MM.1S (cell line): ENCODE data around the gene ZBTB7C.

Source experiments
- DNase-seq: peaks from one replicate; pipeline ENCODE4 v3.0.0-alpha.2; 2015
- H2AFZ ChIP-seq: fragments of 300-600 bp; sonication (generic); 2 replicates; pipeline ENCODE4 v1.6.0; 2016; ENCODE audit warnings: antibody characterized with exemption, low read length
- H3F3A ChIP-seq: fragments of 300-600 bp; sonication (generic); 2 replicates; pipeline ENCODE4 v1.6.1; 2016; ENCODE audit warnings: mild to moderate bottlenecking, antibody characterized with exemption, low read length, moderate library complexity, mixed read lengths; ENCODE audit not compliant: insufficient read depth
- H3K27ac ChIP-seq: fragments of 300-600 bp; sonication (generic); 2 replicates; pipeline ENCODE4 v1.5.1; 2016; ENCODE audit warnings: mild to moderate bottlenecking, low read length
- H3K27me3 ChIP-seq: fragments of 300-600 bp; sonication (generic); replicated peaks from 2 replicates; pipeline ENCODE4 v1.6.0; 2016; ENCODE audit warnings: low read length; ENCODE audit not compliant: insufficient read depth
- H3K36me3 ChIP-seq: fragments of 300-600 bp; sonication (generic); replicated peaks from 2 replicates; pipeline ENCODE4 v1.6.1; 2016; ENCODE audit warnings: mild to moderate bottlenecking, low read length, mixed read lengths; ENCODE audit not compliant: insufficient read depth
- H3K4me1 ChIP-seq: fragments of 300-600 bp; sonication (generic); 2 replicates; pipeline ENCODE4 v1.6.1; 2016; ENCODE audit warnings: low read length, mixed read lengths
- H3K4me2 ChIP-seq: fragments of 300-600 bp; sonication (generic); 2 replicates; pipeline ENCODE4 v1.6.0; 2016; ENCODE audit warnings: low read depth, low read length
- H3K4me3 ChIP-seq: fragments of 300-600 bp; sonication (generic); 2 replicates; pipeline ENCODE4 v1.5.1; 2016; ENCODE audit warnings: low read length, mixed read lengths
- H3K79me2 ChIP-seq: fragments of 300-600 bp; sonication (generic); 2 replicates; pipeline ENCODE4 v1.6.1; 2016; ENCODE audit warnings: mixed run types, low read length, mixed read lengths
- H3K9ac ChIP-seq: fragments of 300-600 bp; sonication (generic); 2 replicates; pipeline ENCODE4 v1.6.1; 2016; ENCODE audit warnings: low read length, mixed read lengths
- H3K9me2 ChIP-seq: fragments of 300-600 bp; sonication (generic); replicated peaks from 2 replicates; pipeline ENCODE4 v1.6.1; 2016; ENCODE audit warnings: mild to moderate bottlenecking, low read length, mixed read lengths; ENCODE audit not compliant: insufficient read depth
- H3K9me3 ChIP-seq: fragments of 300-600 bp; sonication (generic); replicated peaks from 2 replicates; pipeline ENCODE4 v1.6.1; 2016; ENCODE audit warnings: mild to moderate bottlenecking, low read length, mixed read lengths; ENCODE audit not compliant: insufficient read depth
- H4K20me1 ChIP-seq: fragments of 300-600 bp; sonication (generic); 2 replicates; pipeline ENCODE4 v1.6.1; 2016; ENCODE audit warnings: mild to moderate bottlenecking, low read length, moderate library complexity, mixed read lengths; ENCODE audit not compliant: insufficient read depth
- EZH2 ChIP-seq: fragments of 300-600 bp; sonication (generic); optimal IDR thresholded peaks from 2 replicates; pipeline ENCODE3; 2017; ENCODE audit warnings: low read depth, mild to moderate bottlenecking, antibody characterized with exemption, low read length, mixed read lengths
- EZH2phosphoT487 ChIP-seq: fragments of 300-600 bp; sonication (generic); IDR thresholded peaks from 2 replicates; pipeline ENCODE4 v1.6.1; 2018; ENCODE audit warnings: antibody characterized with exemption, low read length
- TF ChIP-seq, protein P1 (sequence below): fragments of 300-600 bp; sonication (generic); IDR thresholded peaks from 2 replicates; pipeline ENCODE4 v1.5.1; 2016; ENCODE audit warnings: antibody characterized with exemption, low read length, mixed read lengths

The ZBTB7C gene

DNA sequence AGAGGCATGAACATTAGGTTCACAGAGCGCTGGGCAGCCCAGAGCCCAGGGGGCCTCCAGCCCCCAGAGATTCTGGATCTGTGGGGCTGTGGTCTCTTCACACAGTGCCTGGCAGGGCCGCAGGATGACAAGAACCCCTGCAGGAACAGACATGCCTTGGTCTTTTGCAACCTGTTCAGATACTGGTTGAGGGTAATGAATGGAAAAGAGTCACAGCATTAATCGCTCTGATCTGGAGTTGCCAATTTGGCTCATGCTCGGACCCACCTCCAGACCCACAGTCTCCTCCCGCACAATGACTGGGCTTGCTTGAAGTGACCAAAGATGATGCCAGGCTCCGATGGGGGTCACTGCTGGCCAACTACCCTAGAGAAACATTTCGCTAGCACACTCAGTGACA is 249.4 kb downstream of the ZBTB7C start:
- no peaks in the 10 kb centered on the region for H3K4me1 ChIP-seq

DNA sequence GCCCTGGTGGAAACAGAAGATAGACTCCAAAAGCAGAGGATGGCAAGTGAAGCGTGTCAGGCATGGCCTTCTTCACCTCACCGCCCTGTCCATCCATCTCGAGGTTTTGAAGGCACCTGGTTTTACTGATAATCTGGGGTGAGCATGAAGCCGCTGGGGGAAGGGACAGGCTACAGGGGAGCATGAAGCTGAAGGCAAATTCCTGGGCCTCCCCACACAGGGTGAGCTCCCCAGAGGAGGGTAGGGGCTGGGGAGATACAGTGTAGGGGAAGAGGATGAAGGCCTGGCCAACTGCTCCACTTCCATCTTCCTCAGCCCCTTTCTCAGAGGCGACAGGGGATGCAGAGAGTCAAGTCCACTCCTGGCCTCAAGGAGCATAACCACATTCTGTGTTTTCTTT is 250.5 kb downstream of the ZBTB7C start:
- Histone ChIP-seq H3K36me3 (no peaks in the 10 kb centered on the region), H3K4me1 (no peaks in the 10 kb centered on the region), H2AFZ (no peak overlapping the region), H3K9ac (no peak overlapping the region), H3K79me2 (no peaks in the 10 kb centered on the region), H3K4me2 (no peak overlapping the region), H3K27me3 (no peaks in the 10 kb centered on the region), H3K27ac (no peak overlapping the region), H3K9me3 (no peaks in the 10 kb centered on the region), H3K9me2 (no peaks in the 10 kb centered on the region), H3F3A (no peaks in the 10 kb centered on the region), H4K20me1 (no peaks in the 10 kb centered on the region), H3K4me3 (no peak overlapping the region)
- TF ChIP-seq, protein P1, sequence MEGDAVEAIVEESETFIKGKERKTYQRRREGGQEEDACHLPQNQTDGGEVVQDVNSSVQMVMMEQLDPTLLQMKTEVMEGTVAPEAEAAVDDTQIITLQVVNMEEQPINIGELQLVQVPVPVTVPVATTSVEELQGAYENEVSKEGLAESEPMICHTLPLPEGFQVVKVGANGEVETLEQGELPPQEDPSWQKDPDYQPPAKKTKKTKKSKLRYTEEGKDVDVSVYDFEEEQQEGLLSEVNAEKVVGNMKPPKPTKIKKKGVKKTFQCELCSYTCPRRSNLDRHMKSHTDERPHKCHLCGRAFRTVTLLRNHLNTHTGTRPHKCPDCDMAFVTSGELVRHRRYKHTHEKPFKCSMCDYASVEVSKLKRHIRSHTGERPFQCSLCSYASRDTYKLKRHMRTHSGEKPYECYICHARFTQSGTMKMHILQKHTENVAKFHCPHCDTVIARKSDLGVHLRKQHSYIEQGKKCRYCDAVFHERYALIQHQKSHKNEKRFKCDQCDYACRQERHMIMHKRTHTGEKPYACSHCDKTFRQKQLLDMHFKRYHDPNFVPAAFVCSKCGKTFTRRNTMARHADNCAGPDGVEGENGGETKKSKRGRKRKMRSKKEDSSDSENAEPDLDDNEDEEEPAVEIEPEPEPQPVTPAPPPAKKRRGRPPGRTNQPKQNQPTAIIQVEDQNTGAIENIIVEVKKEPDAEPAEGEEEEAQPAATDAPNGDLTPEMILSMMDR: no peak
- no peak for TF ChIP-seq EZH2
- TF ChIP-seq EZH2phosphoT487: no peak
- no peak for DNase-seq

More for the DNA sequence above, 249.4 kb downstream of the ZBTB7C start:
- no peak for DNase-seq
- no peak overlapping the region for H3K9ac ChIP-seq
- H3K79me2 ChIP-seq: no peaks in the 10 kb centered on the region
- H3K9me2 ChIP-seq: no peaks in the 10 kb centered on the region
- H3K4me3 ChIP-seq: no peak overlapping the region
- H3K36me3 ChIP-seq: no peaks in the 10 kb centered on the region
- H3K9me3 ChIP-seq: no peaks in the 10 kb centered on the region
- no peak overlapping the region for H3K27ac ChIP-seq
- TF ChIP-seq EZH2phosphoT487 (no peak), EZH2 (no peak)
- TF ChIP-seq, protein P1: no peak
- H2AFZ ChIP-seq: no peak overlapping the region
- no peak overlapping the region for H3K4me2 ChIP-seq
- no peaks in the 10 kb centered on the region for H3K27me3 ChIP-seq
- no peaks in the 10 kb centered on the region for H3F3A ChIP-seq
- H4K20me1 ChIP-seq: no peaks in the 10 kb centered on the region

DNA sequence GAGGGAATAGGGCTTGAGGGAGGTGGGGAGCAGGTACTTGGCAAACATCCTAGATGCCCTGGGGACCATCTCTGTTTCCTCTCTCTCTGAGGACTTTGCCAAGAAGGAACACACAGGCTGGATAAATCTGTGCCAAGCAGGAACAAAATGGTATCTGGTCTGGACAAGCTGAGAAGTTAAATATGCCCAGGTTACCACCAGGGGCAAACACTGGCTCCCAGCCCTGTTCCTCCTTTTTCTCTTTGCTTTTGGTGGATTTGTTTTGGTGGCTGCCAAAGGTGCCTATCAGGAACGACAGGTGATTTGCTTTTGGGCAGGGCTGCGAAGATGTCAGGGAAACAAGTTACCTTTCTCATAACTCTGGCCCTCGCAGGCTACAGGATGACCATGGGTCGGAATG is 251.2 kb downstream of the ZBTB7C start:
- Histone ChIP-seq H3K9ac (no peak overlapping the region), H3K4me1 (no peaks in the 10 kb centered on the region), H3F3A (no peaks in the 10 kb centered on the region), H3K9me2 (no peaks in the 10 kb centered on the region), H3K36me3 (no peaks in the 10 kb centered on the region), H3K79me2 (no peaks in the 10 kb centered on the region), H4K20me1 (no peaks in the 10 kb centered on the region), H3K4me2 (no peak overlapping the region), H3K27me3 (no peaks in the 10 kb centered on the region), H3K27ac (no peak overlapping the region), H3K9me3 (no peaks in the 10 kb centered on the region), H3K4me3 (no peak overlapping the region), H2AFZ (no peak overlapping the region)
- no peak for DNase-seq
- TF ChIP-seq, protein P1: no peak
- TF ChIP-seq EZH2phosphoT487: no peak

DNA sequence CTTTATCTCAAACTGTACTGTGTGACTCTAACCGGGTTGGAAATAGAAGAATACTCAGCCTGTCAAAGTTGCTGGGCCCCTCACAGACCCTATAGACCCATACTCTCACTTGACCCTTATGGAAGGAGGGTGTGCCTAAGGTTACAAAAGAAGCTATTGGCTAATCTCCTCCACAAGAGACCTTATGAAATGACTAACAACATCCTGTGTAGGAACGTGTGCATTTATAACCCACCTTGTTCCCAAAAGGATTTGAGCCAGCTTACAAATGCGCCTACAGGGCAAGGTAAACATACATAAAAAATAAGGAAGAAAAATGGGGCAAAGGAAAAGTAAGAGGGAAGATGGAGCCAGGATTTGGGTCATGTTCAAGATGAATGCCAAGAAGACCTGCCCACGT is 253.3 kb downstream of the ZBTB7C start:
- H3K4me3 ChIP-seq: no peak overlapping the region
- no peaks in the 10 kb centered on the region for H3K79me2 ChIP-seq
- no peaks in the 10 kb centered on the region for H3K36me3 ChIP-seq
- no peak overlapping the region for H3K27ac ChIP-seq
- TF ChIP-seq EZH2phosphoT487 (no peak), EZH2 (no peak)
- TF ChIP-seq, protein P1: no peak
- H2AFZ ChIP-seq: no peak overlapping the region
- H4K20me1 ChIP-seq: no peaks in the 10 kb centered on the region
- no peaks in the 10 kb centered on the region for H3F3A ChIP-seq
- H3K9ac ChIP-seq: no peak overlapping the region
- H3K4me2 ChIP-seq: no peak overlapping the region
- no peaks in the 10 kb centered on the region for H3K4me1 ChIP-seq
- DNase-seq: no peak
- no peaks in the 10 kb centered on the region for H3K27me3 ChIP-seq
- H3K9me2 ChIP-seq: no peaks in the 10 kb centered on the region
- no peaks in the 10 kb centered on the region for H3K9me3 ChIP-seq
